HepG2 (cell line): ENCODE results near the gene SCN4B. TPM values are rescaled to one million over a fixed set of nuclear protein-coding genes. Genes with fewer than 3 reads are reported as not detected.
A peak's percentile ranks its signal among the peaks of the same experiment; 100 is the strongest.

ENCODE experiments used
- ARID2 ChIP-seq: sonication (generic); formaldehyde crosslinking; IDR thresholded peaks from 2 replicates; pipeline ENCODE4 v1.8.1; 2022; ENCODE audit warnings: mild to moderate bottlenecking, missing genetic modification reagents, borderline replicate concordance
- GATA4 ChIP-seq: sonication (generic); IDR thresholded peaks from 2 replicates; pipeline ENCODE4 v1.6.1; 2016; ENCODE audit warnings: antibody characterized with exemption, low read depth, borderline replicate concordance
- GLI4 ChIP-seq: sonication (generic); formaldehyde crosslinking; IDR thresholded peaks from 2 replicates; pipeline ENCODE4 v1.5.1; 2020; ENCODE audit warnings: missing genetic modification reagents, mild to moderate bottlenecking, moderate library complexity, borderline replicate concordance
- HOXA3 ChIP-seq: sonication (generic); formaldehyde crosslinking; IDR thresholded peaks from 2 replicates; pipeline ENCODE4 v1.5.0; 2020; ENCODE audit warnings: missing genetic modification reagents
- MBNL3 ChIP-seq: fragments of 250-450 bp; sonication (Bioruptor Pico); conservative IDR thresholded peaks from 2 replicates; pipeline ENCODE4 v1.8.0; 2022; ENCODE audit warnings: mild to moderate bottlenecking, inconsistent platforms
- MED8 ChIP-seq: sonication (generic); formaldehyde crosslinking; IDR thresholded peaks from 2 replicates; pipeline ENCODE4 v1.8.1; 2023; ENCODE audit warnings: mild to moderate bottlenecking, missing genetic modification reagents; ENCODE audit not compliant: insufficient replicate concordance
- NKX3-1 ChIP-seq: sonication (generic); formaldehyde crosslinking; IDR thresholded peaks from 2 replicates; pipeline ENCODE4 v1.5.0; 2020; ENCODE audit warnings: missing genetic modification reagents
- SNRNP70 ChIP-seq: fragments of 200-400 bp; formaldehyde crosslinking; IDR thresholded peaks from 2 replicates; pipeline ENCODE4 v1.6.1; 2017; ENCODE audit warnings: mild to moderate bottlenecking, low read depth, low read length, moderate library complexity
- TARDBP ChIP-seq: sonication (generic); formaldehyde crosslinking; IDR thresholded peaks from 2 replicates; pipeline ENCODE4 v1.8.0; 2022; ENCODE audit warnings: mild to moderate bottlenecking, missing genetic modification reagents
- ZNF20 ChIP-seq: sonication (generic); formaldehyde crosslinking; IDR thresholded peaks from 2 replicates; pipeline ENCODE4 v1.4.0; 2020; ENCODE audit warnings: mild to moderate bottlenecking, moderate library complexity, missing genetic modification reagents
- ZNF296 ChIP-seq: sonication (generic); formaldehyde crosslinking; conservative IDR thresholded peaks from 2 replicates; pipeline ENCODE4 v1.5.0; 2020; ENCODE audit warnings: mild to moderate bottlenecking, missing genetic modification reagents
- ZNF33A ChIP-seq: sonication (generic); formaldehyde crosslinking; IDR thresholded peaks from 2 replicates; pipeline ENCODE4 v1.5.1; 2020; ENCODE audit warnings: missing genetic modification reagents, mild to moderate bottlenecking, moderate library complexity, borderline replicate concordance
- ZNF790 ChIP-seq: sonication (generic); formaldehyde crosslinking; IDR thresholded peaks from 2 replicates; pipeline ENCODE4 v1.8.0; 2022; ENCODE audit warnings: missing genetic modification reagents, mild to moderate bottlenecking, borderline replicate concordance
- ZNF792 ChIP-seq: IDR thresholded peaks from 2 replicates; pipeline ENCODE4 v1.6.1; 2016
- polyA plus RNA-seq, 8 experiments: library from polyadenylated mRNA; depleted of rRNA in 3 of 8; stranded (reverse) in 7 of 8; unstranded in 1 of 8; fragments of >200 nt; fragmentation: Illumina TruSeq in 4 of 8; extraction: Trizol in 4 of 8; gene quantifications; 2 replicates each; pipeline versions ENCODE4 v1.2.1 to v1.2.3, GENCODE V29; 2011 to 2016; ENCODE audit warnings: low read depth in 4 of 8, missing spikeins in 1 of 8, mixed read lengths in 1 of 8; ENCODE audit not compliant: insufficient read depth in 1 of 8
- total RNA-seq, 5 experiments: library from RNA; depleted of rRNA; stranded (reverse); fragments of >200 nt; fragmentation: Illumina TruSeq; extraction: Trizol; gene quantifications; 2 replicates each; pipeline ENCODE4 v1.2.3, GENCODE V29; 2016; ENCODE audit warnings: low read depth in 1 of 5
- TF ChIP-seq, protein P1 (sequence below), 2 experiments: IDR thresholded peaks; 2 replicates each; pipeline ENCODE4 v1.6.1; 2011 to 2012; ENCODE audit warnings: low read length in 2 of 2, borderline replicate concordance in 1 of 2, low read depth in 1 of 2, mild to moderate bottlenecking in 1 of 2, moderate library complexity in 1 of 2
- TF ChIP-seq, protein P2 (sequence below): IDR thresholded peaks from 2 replicates; pipeline ENCODE4 v1.6.1; 2016; ENCODE audit warnings: mild to moderate bottlenecking, missing biosample characterization, missing genetic modification reagents
- TF ChIP-seq, protein P3 (sequence below): IDR thresholded peaks from 2 replicates; pipeline ENCODE4 v1.6.1; 2016
- TF ChIP-seq, protein P4 (sequence below): sonication (generic); formaldehyde crosslinking; IDR thresholded peaks from 2 replicates; pipeline ENCODE4 v1.4.0; 2020; ENCODE audit warnings: missing genetic modification reagents, borderline replicate concordance
- TF ChIP-seq, protein P5 (sequence below): sonication (generic); formaldehyde crosslinking; IDR thresholded peaks from 2 replicates; pipeline ENCODE4 v1.5.0; 2020; ENCODE audit warnings: missing genetic modification reagents

SCN4B gene
- total and polyA plus RNA-seq, 2 of the 13 experiments (the other 11 are each of a cell fraction or from before 2014, with no cell fraction given), result 0.04 to 0.29 TPM

DNA sequence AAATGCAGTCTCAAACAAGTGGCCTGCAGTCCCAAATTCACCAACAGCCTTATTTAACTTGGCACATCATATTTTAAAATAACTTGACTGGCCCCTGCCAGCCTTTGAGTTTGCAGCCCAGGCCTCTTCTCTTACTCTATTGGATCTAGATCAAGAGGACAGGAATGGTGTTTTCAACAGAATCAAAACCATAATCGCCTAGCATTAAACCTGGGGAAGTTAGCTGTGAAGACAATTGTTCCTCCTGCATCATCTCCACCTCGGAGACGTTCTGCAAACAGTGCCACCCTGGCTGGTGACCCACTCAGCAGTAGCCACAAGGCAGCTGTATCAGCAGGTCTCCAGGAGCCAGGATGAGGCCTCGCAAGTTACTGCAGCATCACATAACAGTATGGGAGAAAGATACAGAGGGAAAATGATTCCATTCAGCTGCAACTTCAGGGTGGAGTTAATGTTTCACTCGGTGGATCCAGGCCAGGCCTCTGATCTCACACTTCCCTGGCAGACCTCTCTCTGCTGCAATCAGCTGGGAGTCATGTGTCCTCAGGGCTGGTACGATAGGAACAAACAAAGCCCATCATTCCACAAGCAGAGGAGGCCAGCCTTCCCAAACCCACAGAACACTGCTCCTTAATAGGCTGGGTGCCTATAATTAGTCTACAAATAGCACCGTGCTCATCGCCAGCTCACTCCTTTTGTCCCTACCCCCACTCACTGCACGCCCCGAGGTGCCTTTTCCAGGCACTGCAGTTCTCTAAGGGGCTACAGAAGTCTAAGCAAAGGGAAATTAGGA, 42.4 kb upstream of the SCN4B start (continued):
- TF ChIP-seq, protein P1, sequence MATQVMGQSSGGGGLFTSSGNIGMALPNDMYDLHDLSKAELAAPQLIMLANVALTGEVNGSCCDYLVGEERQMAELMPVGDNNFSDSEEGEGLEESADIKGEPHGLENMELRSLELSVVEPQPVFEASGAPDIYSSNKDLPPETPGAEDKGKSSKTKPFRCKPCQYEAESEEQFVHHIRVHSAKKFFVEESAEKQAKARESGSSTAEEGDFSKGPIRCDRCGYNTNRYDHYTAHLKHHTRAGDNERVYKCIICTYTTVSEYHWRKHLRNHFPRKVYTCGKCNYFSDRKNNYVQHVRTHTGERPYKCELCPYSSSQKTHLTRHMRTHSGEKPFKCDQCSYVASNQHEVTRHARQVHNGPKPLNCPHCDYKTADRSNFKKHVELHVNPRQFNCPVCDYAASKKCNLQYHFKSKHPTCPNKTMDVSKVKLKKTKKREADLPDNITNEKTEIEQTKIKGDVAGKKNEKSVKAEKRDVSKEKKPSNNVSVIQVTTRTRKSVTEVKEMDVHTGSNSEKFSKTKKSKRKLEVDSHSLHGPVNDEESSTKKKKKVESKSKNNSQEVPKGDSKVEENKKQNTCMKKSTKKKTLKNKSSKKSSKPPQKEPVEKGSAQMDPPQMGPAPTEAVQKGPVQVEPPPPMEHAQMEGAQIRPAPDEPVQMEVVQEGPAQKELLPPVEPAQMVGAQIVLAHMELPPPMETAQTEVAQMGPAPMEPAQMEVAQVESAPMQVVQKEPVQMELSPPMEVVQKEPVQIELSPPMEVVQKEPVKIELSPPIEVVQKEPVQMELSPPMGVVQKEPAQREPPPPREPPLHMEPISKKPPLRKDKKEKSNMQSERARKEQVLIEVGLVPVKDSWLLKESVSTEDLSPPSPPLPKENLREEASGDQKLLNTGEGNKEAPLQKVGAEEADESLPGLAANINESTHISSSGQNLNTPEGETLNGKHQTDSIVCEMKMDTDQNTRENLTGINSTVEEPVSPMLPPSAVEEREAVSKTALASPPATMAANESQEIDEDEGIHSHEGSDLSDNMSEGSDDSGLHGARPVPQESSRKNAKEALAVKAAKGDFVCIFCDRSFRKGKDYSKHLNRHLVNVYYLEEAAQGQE (IDR thresholded peaks at IDR 0.05; ENCODE audit: borderline replicate concordance in 1 of 2, low read depth in 1 of 2, low read length in 2 of 2), result no peak
- TF ChIP-seq, protein P2, sequence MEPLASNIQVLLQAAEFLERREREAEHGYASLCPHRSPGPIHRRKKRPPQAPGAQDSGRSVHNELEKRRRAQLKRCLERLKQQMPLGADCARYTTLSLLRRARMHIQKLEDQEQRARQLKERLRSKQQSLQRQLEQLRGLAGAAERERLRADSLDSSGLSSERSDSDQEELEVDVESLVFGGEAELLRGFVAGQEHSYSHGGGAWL, result no peak
- TF ChIP-seq GATA4, result no peak
- TF ChIP-seq TARDBP (CRISPR knock-in tag), result peak; percentile 62
- no peak for TF ChIP-seq MED8
- TF ChIP-seq ZNF792 (CRISPR knock-in tag), result peak; percentile 98
- no peak for TF ChIP-seq ZNF296
- TF ChIP-seq ZNF790 (CRISPR knock-in tag), result no peak
- TF ChIP-seq ZNF20, result no peak
- no peak for TF ChIP-seq GLI4 (CRISPR knock-in tag)
- TF ChIP-seq HOXA3, result peak; percentile 90
- TF ChIP-seq, protein P3, sequence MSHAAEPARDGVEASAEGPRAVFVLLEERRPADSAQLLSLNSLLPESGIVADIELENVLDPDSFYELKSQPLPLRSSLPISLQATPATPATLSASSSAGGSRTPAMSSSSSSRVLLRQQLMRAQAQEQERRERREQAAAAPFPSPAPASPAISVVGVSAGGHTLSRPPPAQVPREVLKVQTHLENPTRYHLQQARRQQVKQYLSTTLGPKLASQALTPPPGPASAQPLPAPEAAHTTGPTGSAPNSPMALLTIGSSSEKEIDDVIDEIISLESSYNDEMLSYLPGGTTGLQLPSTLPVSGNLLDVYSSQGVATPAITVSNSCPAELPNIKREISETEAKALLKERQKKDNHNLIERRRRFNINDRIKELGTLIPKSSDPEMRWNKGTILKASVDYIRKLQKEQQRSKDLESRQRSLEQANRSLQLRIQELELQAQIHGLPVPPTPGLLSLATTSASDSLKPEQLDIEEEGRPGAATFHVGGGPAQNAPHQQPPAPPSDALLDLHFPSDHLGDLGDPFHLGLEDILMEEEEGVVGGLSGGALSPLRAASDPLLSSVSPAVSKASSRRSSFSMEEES (CRISPR knock-in tag), result peak; percentile 99
- TF ChIP-seq SNRNP70, result no peak
- no peak for TF ChIP-seq MBNL3 (CRISPR knock-in tag)
- TF ChIP-seq, protein P4, sequence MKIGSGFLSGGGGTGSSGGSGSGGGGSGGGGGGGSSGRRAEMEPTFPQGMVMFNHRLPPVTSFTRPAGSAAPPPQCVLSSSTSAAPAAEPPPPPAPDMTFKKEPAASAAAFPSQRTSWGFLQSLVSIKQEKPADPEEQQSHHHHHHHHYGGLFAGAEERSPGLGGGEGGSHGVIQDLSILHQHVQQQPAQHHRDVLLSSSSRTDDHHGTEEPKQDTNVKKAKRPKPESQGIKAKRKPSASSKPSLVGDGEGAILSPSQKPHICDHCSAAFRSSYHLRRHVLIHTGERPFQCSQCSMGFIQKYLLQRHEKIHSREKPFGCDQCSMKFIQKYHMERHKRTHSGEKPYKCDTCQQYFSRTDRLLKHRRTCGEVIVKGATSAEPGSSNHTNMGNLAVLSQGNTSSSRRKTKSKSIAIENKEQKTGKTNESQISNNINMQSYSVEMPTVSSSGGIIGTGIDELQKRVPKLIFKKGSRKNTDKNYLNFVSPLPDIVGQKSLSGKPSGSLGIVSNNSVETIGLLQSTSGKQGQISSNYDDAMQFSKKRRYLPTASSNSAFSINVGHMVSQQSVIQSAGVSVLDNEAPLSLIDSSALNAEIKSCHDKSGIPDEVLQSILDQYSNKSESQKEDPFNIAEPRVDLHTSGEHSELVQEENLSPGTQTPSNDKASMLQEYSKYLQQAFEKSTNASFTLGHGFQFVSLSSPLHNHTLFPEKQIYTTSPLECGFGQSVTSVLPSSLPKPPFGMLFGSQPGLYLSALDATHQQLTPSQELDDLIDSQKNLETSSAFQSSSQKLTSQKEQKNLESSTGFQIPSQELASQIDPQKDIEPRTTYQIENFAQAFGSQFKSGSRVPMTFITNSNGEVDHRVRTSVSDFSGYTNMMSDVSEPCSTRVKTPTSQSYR (CRISPR knock-in tag), result peak; percentile 77; the same call in 1 of the 2 replicates
- 0 out of 2 replicates have a peak, but pooled peaks have one; percentile 52 for TF ChIP-seq ARID2 (CRISPR knock-in tag)
- TF ChIP-seq, protein P5, sequence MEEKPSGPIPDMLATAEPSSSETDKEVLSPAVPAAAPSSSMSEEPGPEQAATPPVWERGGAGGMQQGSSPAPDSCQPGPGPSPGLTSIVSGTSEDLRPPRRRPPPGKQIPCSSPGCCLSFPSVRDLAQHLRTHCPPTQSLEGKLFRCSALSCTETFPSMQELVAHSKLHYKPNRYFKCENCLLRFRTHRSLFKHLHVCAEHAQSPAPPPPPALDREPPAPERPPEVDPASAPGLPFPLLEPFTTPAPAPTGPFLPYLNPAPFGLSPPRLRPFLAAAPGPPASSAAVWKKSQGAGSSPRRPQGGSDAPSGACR (CRISPR knock-in tag), result peak; percentile 77
- no peak for TF ChIP-seq ZNF33A (CRISPR knock-in tag)
- no peak for TF ChIP-seq NKX3-1
